Sigmoid colon (tissue), 7 donors: ENCODE results near the gene BARX2. TPM values are rescaled to one million over a fixed set of nuclear protein-coding genes. Genes with fewer than 3 reads are reported as not detected.

ENCODE experiments used
- DNase-seq: peaks from one replicate; pipeline ENCODE4 v3.0.0-alpha.2; 2019
- H3K27ac ChIP-seq, 4 donors: fragments of 200-600 bp; sonication (generic); one replicate each; pipeline ENCODE4 v1.5.1; 2016 to 2019; ENCODE audit warnings: mild to moderate bottlenecking in 1 of 4
- H3K27me3 ChIP-seq, 3 donors: fragments of 200-600 bp; sonication (generic); one replicate each; pipeline ENCODE4 v1.5.1; 2019; ENCODE audit warnings: mild to moderate bottlenecking in 1 of 3
- H3K36me3 ChIP-seq, 4 donors: fragments of 200-600 bp; sonication (generic); one replicate each; pipeline ENCODE4 v1.5.1; 2016 to 2019
- H3K4me1 ChIP-seq, 4 donors: fragments of 200-600 bp; sonication (generic); one replicate each; pipeline ENCODE4 v1.5.1; 2017 to 2019
- H3K4me3 ChIP-seq, 4 donors: fragments of 200-600 bp; sonication (generic); one replicate each; pipeline ENCODE4 v1.5.1; 2017 to 2019; ENCODE audit warnings: mild to moderate bottlenecking in 2 of 4, moderate library complexity in 1 of 4
- H3K9me3 ChIP-seq, 4 donors: fragments of 200-600 bp in 3 of 4; sonication (generic) in 3 of 4; one replicate each; pipeline versions ENCODE4 v1.5.1 to v1.6.1; 2013 to 2019
- EP300 ChIP-seq, 4 donors: sonication (generic); formaldehyde crosslinking; IDR thresholded peaks; one replicate each; pipeline ENCODE4 v1.6.1; 2017; ENCODE audit warnings: antibody characterized with exemption in 4 of 4
- POLR2A ChIP-seq, 2 donors: fragments of 450-650 bp; IDR thresholded peaks; one replicate each; pipeline ENCODE4 v1.6.1; 2016; ENCODE audit warnings: antibody characterized with exemption in 2 of 2, mild to moderate bottlenecking in 2 of 2, moderate library complexity in 2 of 2
- POLR2AphosphoS5 ChIP-seq, 4 donors: sonication (generic); formaldehyde crosslinking; IDR thresholded peaks; one replicate each; pipeline ENCODE4 v1.6.1; 2017; ENCODE audit warnings: antibody characterized with exemption in 4 of 4
- WGBS, 2 donors: extraction: QIAGEN DNeasy Blood & Tissue Kit; methylation state at CpG; one replicate each; pipeline ENCODE4 v1.1.7; 2013; 5-methylcytosine and 5-hydroxymethylcytosine counted together
- intact Hi-C: fragments of 100-400 bp; cut with DNase I; formaldehyde crosslinking; loops from one replicate; pipeline ENCODE4 v1.15.1; 2023
- polyA plus RNA-seq, 3 donors: library from polyadenylated mRNA; stranded (reverse); fragments of 200-250 nt; gene quantifications; one replicate each; pipeline ENCODE4 v1.2.3, GENCODE V29; 2013
- total RNA-seq, 4 donors: library from RNA; depleted of rRNA; stranded (reverse); fragments of >200 nt; gene quantifications; one replicate each; pipeline ENCODE4 v1.1.0, GENCODE V29; 2016
- TF ChIP-seq, protein P1 (sequence below), 4 experiments: fragments of 450-650 bp in 3 of 4; fragments of 200-600 bp in 1 of 4; IDR thresholded peaks; one replicate each; pipeline ENCODE4 v1.5.1; 2016 to 2019; ENCODE audit warnings: antibody characterized with exemption in 4 of 4, mild to moderate bottlenecking in 3 of 4, moderate library complexity in 2 of 4
- donor health status: healthy with polysubstance abuse.
- donor health status: Bipolar disorder and iron deficiency.
- donor health status: healthy.

BARX2 gene
- total and polyA plus RNA-seq, 7 donors = 10.0 to 19.7 (median 12.0) TPM; not detected in 4

DNA sequence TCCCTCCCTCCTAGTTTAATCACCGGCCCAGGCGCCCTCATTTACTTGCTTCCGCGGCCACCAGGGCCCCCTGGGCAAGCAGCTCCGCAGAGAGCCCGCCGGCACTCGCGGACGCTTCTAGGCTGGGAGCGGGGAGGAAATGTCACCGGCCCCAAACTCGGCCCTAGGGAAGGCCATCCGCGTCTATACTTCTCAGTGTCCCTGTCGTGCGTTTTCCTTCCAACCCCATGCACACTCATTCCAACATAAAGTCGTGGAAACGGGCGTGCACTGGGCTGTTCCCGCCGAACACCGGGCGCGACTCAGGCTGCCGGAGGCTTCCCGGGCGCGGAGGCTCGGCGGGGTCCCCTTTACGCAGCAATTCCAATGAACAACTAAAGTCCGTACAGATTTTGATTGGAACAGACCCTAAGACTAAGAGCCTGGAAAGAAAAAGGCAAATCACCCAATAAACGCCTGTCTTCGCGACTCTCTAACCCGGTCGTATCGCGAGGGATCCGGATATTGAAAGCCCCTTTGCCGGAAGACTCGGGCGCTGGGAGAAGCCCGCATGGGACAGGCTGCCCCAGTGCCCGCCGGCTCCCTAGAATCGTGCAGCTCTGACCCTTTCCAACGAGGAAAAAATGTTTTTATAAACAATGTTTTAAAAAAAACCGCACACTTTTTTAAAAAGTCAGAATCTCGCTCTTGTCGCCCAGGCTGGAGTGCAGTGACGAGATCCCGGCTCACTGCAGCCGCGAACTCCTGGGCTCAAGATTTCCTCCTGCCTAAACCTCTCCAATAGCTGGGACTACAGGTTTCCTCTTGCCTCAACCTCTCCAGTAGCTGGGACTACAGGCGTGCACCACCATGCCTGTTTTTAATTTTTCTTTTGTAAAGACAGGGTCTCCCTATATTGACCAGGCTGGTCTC, 1.3 kb upstream of the BARX2 start:
- H3K4me3 ChIP-seq = peak overlapping the region in 2 of 4 donors; percentile 18 to 38
- TF ChIP-seq POLR2A (IDR thresholded peaks at IDR 0.05) (no peak), POLR2AphosphoS5 (IDR thresholded peaks at IDR 0.05) (no peak), EP300 (IDR thresholded peaks at IDR 0.05) (no peak)
- TF ChIP-seq, protein P1, sequence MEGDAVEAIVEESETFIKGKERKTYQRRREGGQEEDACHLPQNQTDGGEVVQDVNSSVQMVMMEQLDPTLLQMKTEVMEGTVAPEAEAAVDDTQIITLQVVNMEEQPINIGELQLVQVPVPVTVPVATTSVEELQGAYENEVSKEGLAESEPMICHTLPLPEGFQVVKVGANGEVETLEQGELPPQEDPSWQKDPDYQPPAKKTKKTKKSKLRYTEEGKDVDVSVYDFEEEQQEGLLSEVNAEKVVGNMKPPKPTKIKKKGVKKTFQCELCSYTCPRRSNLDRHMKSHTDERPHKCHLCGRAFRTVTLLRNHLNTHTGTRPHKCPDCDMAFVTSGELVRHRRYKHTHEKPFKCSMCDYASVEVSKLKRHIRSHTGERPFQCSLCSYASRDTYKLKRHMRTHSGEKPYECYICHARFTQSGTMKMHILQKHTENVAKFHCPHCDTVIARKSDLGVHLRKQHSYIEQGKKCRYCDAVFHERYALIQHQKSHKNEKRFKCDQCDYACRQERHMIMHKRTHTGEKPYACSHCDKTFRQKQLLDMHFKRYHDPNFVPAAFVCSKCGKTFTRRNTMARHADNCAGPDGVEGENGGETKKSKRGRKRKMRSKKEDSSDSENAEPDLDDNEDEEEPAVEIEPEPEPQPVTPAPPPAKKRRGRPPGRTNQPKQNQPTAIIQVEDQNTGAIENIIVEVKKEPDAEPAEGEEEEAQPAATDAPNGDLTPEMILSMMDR (IDR thresholded peaks at IDR 0.05) = no peak
- peaks cover 0 to 39% (median 36%) of the 10 kb centered on the region in 4 donors for H3K4me1 ChIP-seq
- H3K9me3 ChIP-seq = no peaks in the 10 kb centered on the region
- H3K27ac ChIP-seq = no peak overlapping the region
- WGBS, 2 donors = 1 to 4% methylated on average over 57 of the region's 57 CpGs
- H3K27me3 ChIP-seq = peaks cover 41 to 97% (median 62%) of the 10 kb centered on the region in 3 donors
- DNase-seq = no peak
- intact Hi-C loops = no loop called here
- H3K36me3 ChIP-seq = no peaks in the 10 kb centered on the region

DNA sequence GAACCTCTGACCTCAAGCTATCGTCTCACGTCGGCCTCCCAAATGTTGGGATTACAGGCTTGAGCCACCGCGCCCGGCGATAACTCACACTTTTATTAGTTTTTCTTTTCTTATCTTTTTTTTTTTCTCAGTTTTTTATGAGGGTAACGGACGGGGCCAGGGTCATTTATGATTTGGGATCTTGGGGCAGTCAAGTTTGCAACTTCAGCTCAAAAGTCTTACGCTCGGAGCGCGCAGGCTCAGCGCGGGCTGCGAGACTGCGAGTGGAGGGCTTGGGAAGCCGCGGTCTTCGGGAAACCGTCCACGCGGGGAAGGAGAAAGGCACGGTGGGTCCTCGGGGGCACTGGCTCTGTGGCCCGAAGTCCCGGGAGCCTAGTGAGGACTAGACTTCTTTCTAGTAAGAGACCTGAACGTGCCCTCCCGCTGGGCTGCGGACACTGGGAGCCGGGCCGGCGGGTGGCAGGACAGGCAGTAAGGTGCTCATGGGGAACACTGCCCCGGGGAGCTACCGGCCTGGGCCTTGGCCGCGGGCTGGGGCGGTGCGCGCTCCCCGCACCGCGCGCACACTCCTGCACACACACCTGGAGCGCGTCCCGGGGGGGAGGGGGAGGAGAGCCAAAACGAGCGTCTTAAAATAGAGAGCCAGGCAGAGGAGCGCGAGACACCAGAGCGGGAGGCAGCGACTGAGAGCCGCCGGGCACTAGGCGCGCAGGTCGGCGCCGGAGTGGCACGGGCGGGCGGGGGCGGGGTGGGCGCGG, 476 bp upstream of the BARX2 start:
- Histone ChIP-seq H3K36me3 (no peaks in the 10 kb centered on the region), H3K27ac (no peak overlapping the region), H3K4me1 (peaks cover 0 to 39% (median 36%) of the 10 kb centered on the region in 4 donors), H3K27me3 (peaks cover 41 to 98% (median 66%) of the 10 kb centered on the region in 3 donors), H3K4me3 (peak overlapping the region in 3 of 4 donors; percentile 19 to 33 (median 28)), H3K9me3 (no peaks in the 10 kb centered on the region)
- TF ChIP-seq POLR2AphosphoS5 (IDR thresholded peaks at IDR 0.05) (no peak), EP300 (IDR thresholded peaks at IDR 0.05) (no peak), POLR2A (IDR thresholded peaks at IDR 0.05) (no peak)
- TF ChIP-seq, protein P1 (IDR thresholded peaks at IDR 0.05) = no peak
- intact Hi-C loops = no loop called here
- WGBS, 2 donors = 1 to 3% methylated on average over 66 of the region's 66 CpGs
- DNase-seq = no peak

DNA sequence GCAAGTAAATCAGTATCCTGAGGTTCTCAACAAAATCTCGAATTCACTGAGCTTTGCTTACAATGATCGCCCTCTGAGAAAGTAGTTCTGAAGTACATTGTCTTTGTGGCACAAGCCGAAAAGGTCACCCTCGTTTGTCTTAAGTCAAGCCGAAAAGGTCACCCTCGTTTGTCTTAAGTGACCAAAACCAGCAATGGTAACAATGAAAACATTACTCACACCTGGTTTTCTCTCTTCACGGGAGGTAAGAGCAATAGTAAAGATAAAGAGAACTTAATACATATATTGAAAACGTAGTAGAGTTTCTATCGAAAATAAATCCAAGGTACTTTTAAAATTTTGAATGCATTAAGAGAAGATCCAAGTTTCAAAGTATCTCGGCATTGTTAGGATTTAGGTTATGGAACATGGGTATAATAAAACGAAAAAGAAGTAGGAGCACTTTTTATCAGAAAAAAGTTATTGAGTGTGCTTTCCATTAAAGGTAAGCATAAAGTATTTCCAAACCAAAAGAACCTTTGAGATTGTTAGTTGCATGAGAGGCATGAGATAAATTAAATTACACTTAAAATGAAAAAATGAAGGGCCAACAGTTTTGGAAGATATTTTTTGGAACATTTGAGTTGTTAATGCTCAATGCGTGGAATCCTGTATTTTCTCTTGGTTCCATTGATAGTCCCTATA, 1.2 kb downstream of the BARX2 start:
- whole genome bisulfite sequencing, 2 donors = 50 to 54% methylated on average over 12 of the region's 12 CpGs
- Histone ChIP-seq H3K36me3 (no peaks in the 10 kb centered on the region), H3K4me3 (no peak overlapping the region), H3K9me3 (no peaks in the 10 kb centered on the region), H3K4me1 (peaks cover 0 to 39% (median 36%) of the 10 kb centered on the region in 4 donors), H3K27me3 (peaks cover 41 to 98% (median 66%) of the 10 kb centered on the region in 3 donors), H3K27ac (no peak overlapping the region)
- no peak for DNase-seq
- TF ChIP-seq POLR2A (IDR thresholded peaks at IDR 0.05) = no peak
- TF ChIP-seq, protein P1 (IDR thresholded peaks at IDR 0.05) = no peak
- intact Hi-C loops = no loop called here

DNA sequence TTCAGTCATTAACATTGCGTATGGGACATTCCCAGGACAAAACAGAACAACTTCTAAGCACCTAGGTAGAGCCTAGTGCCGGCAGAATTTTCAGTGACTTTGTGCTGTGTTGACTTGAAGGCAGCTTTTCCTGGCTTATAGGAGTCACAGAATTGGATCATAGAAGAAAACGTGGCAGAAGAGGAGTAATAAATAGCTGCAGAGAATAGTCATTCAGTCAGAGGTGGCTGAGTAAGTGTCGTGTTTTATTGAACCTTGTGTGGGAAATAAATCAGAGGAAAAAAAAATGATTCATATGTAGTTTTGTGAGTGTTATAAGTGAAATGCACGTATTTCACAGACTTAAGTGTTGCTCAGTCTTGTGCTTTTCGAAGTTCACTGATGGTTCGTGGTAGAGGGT, 2.1 kb downstream of the BARX2 start:
- no peaks in the 10 kb centered on the region for H3K36me3 ChIP-seq
- no peaks in the 10 kb centered on the region for H3K9me3 ChIP-seq
- intact Hi-C loops = no loop called here
- no peak overlapping the region for H3K4me3 ChIP-seq
- H3K27ac ChIP-seq = no peak overlapping the region
- no peak for TF ChIP-seq EP300 (IDR thresholded peaks at IDR 0.05)
- TF ChIP-seq POLR2AphosphoS5 (IDR thresholded peaks at IDR 0.05) = no peak
- TF ChIP-seq, protein P1 (IDR thresholded peaks at IDR 0.05) = no peak
- no peak for TF ChIP-seq POLR2A (IDR thresholded peaks at IDR 0.05)
- H3K4me1 ChIP-seq = peaks cover 0 to 33% (median 31%) of the 10 kb centered on the region in 4 donors
- peaks cover 39 to 97% (median 59%) of the 10 kb centered on the region in 3 donors for H3K27me3 ChIP-seq
- no peak for DNase-seq
- 50 to 75% methylated on average over 7 of the region's 7 CpGs for WGBS, 2 donors
